HG02588 (cell line): ENCODE results near the gene TENM4.

Experiments
- ATAC-seq: cut with Tn5 transposase; IDR thresholded peaks from one replicate; pipeline ENCODE4 v1.9.1; 2021; ENCODE audit warnings: mild to moderate bottlenecking, moderate library complexity; ENCODE audit not compliant: unreplicated experiment

The TENM4 gene

GRCh38 chr11:79421820-79422219 lies 19.0 kb downstream of the TENM4 start:
- ATAC-seq, result no peak

GRCh38 chr11:79419120-79419519 lies 21.7 kb downstream of the TENM4 start:
- no peak for ATAC-seq

- no peak for ATAC-seq
These were observed 22.6 kb downstream of the TENM4 start for GRCh38 chr11:79418241-79418640.

- ATAC-seq, result no peak
These were observed 23.5 kb downstream of the TENM4 start for GRCh38 chr11:79417069-79417920.

- ATAC-seq, result no peak
These were observed 24.9 kb downstream of the TENM4 start for GRCh38 chr11:79415912-79416311.

GRCh38 chr11:79415411-79415810 lies 25.4 kb downstream of the TENM4 start:
- ATAC-seq, result no peak

GRCh38 chr11:79414644-79415317 lies 26.0 kb downstream of the TENM4 start:
- no peak for ATAC-seq

GRCh38 chr11:79414041-79414440 lies 26.8 kb downstream of the TENM4 start:
- no peak for ATAC-seq

GRCh38 chr11:79413268-79413667 lies 27.6 kb downstream of the TENM4 start:
- no peak for ATAC-seq

GRCh38 chr11:79412761-79413160 lies 28.1 kb downstream of the TENM4 start:
- ATAC-seq, result peak; percentile 54

GRCh38 chr11:79409330-79409729 lies 31.5 kb downstream of the TENM4 start:
- ATAC-seq, result no peak

- ATAC-seq, result peak; percentile 96
These were observed 34.5 kb downstream of the TENM4 start for GRCh38 chr11:79406376-79406775.

GRCh38 chr11:79404806-79405205 lies 36.0 kb downstream of the TENM4 start:
- no peak for ATAC-seq

GRCh38 chr11:79404325-79404724 lies 36.5 kb downstream of the TENM4 start:
- ATAC-seq, result no peak

GRCh38 chr11:79403839-79404238 lies 37.0 kb downstream of the TENM4 start:
- ATAC-seq, result no peak

- ATAC-seq, result no peak
These were observed 37.9 kb downstream of the TENM4 start for GRCh38 chr11:79402912-79403311.

- peak; percentile 78 for ATAC-seq
These were observed 40.0 kb downstream of the TENM4 start for GRCh38 chr11:79400717-79401330.

GRCh38 chr11:79400206-79400605 lies 40.6 kb downstream of the TENM4 start:
- no peak for ATAC-seq

GRCh38 chr11:79397252-79397651 lies 43.6 kb downstream of the TENM4 start:
- no peak for ATAC-seq

- no peak for ATAC-seq
These were observed 44.2 kb downstream of the TENM4 start for GRCh38 chr11:79396674-79397073.

GRCh38 chr11:79396001-79396400 lies 44.8 kb downstream of the TENM4 start:
- ATAC-seq, result no peak
